ENCODE results near the gene UNC13C. TPM values are rescaled to one million over a fixed set of nuclear protein-coding genes. Genes with fewer than 3 reads are reported as not detected.

The UNC13C gene
- total RNA-seq, 2 experiments from 2014 or later = not detected

DNA sequence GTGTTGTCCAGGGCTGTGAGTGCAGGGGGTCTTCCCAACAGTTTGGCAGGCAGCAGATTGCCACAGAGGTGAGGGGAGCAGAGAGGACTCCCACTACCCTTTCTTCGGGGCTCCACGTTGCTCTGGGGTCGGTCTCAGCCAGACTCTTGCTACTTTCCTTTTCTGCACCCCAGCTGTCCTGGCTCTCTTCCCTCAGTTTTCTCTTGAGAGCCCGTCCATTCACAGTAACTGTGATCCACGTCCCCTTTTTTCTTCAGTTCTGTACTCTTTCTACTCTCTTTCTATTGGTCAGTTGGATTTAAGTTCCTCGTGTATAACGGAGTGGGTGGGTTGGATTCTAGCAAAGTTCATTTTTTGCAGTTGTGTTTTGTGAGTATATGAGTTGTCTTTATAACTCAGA, 105.8 kb downstream of the UNC13C start:
- no peaks in the 10 kb centered on the region for H4K20me1 ChIP-seq (ENCODE audit: insufficient read depth, low read length)
- intact Hi-C loops (cut with micrococcal nuclease; ENCODE audit: unreplicated experiment) = loop anchor here (5.0 kb wide), 1 partner anchor 1023 kb away; no protein-coding TSS in a partner anchor
- BruUV-seq (replicated peaks) = no TSS peak
- H2AFZ ChIP-seq (ENCODE audit: low read length) = no peak overlapping the region
- ChIA-PET POLR2A (no interaction called here), CTCF (ENCODE audit: unreplicated experiment) (no interaction called here)
- no peak overlapping the region for H3K4me3 ChIP-seq (ENCODE audit: low read depth, low read length, poor library complexity, severe bottlenecking)
- H3K4me1 ChIP-seq (ENCODE audit: insufficient read depth, low read length, poor library complexity, severe bottlenecking) = no peaks in the 10 kb centered on the region
- no peaks in the 10 kb centered on the region for H3K9me2 ChIP-seq (ENCODE audit: insufficient read depth, low read length)
- no peaks in the 10 kb centered on the region for H3K9me3 ChIP-seq (ENCODE audit: low read length)
- H3K36me3 ChIP-seq (ENCODE audit: insufficient read depth, low read length) = no peaks in the 10 kb centered on the region
- no peak overlapping the region for H3K27ac ChIP-seq (ENCODE audit: low read depth, low read length, poor library complexity, severe bottlenecking)
- DNase-seq (ENCODE audit: low spot score) = no peak
- TF ChIP-seq CTCF (conservative IDR thresholded peaks at IDR 0.05; ENCODE audit: low read length) = no peak
- TF ChIP-seq EZH2phosphoT487 (IDR thresholded peaks at IDR 0.05; ENCODE audit: borderline replicate concordance, low read depth, low read length) = no peak
- H3K79me2 ChIP-seq (ENCODE audit: insufficient read depth, low read depth, low read length) = no peaks in the 10 kb centered on the region
- H3K4me2 ChIP-seq (ENCODE audit: low read length) = no peak overlapping the region

- POLR2A ChIA-PET = no interaction called here
- Histone ChIP-seq H3K9me2 (ENCODE audit: insufficient read depth, low read length) (no peaks in the 10 kb centered on the region), H2AFZ (ENCODE audit: low read length) (no peak overlapping the region), H3K27ac (ENCODE audit: low read depth, low read length, poor library complexity, severe bottlenecking) (no peak overlapping the region), H3K9me3 (ENCODE audit: low read length) (no peaks in the 10 kb centered on the region), H3K4me1 (ENCODE audit: insufficient read depth, low read length, poor library complexity, severe bottlenecking) (no peaks in the 10 kb centered on the region), H3K4me3 (ENCODE audit: low read depth, low read length, poor library complexity, severe bottlenecking) (no peak overlapping the region), H3K79me2 (ENCODE audit: insufficient read depth, low read depth, low read length) (no peaks in the 10 kb centered on the region), H4K20me1 (ENCODE audit: insufficient read depth, low read length) (no peaks in the 10 kb centered on the region), H3K36me3 (ENCODE audit: insufficient read depth, low read length) (no peaks in the 10 kb centered on the region), H3K4me2 (ENCODE audit: low read length) (no peak overlapping the region)
- CTCF ChIA-PET (ENCODE audit: unreplicated experiment) = no interaction called here
- intact Hi-C loops (cut with micrococcal nuclease; ENCODE audit: unreplicated experiment) = no loop called here
- BruUV-seq (replicated peaks) = no TSS peak
- DNase-seq (ENCODE audit: low spot score) = no peak
- TF ChIP-seq CTCF (conservative IDR thresholded peaks at IDR 0.05; ENCODE audit: low read length) = no peak
- no peak for TF ChIP-seq EZH2phosphoT487 (IDR thresholded peaks at IDR 0.05; ENCODE audit: borderline replicate concordance, low read depth, low read length)
These were observed 110.6 kb downstream of the UNC13C start for GRCh38 chr15:54088837-54089236.

GRCh38 chr15:54089776-54090175, 111.5 kb downstream of the UNC13C start:
- no peaks in the 10 kb centered on the region for H3K9me2 ChIP-seq (ENCODE audit: insufficient read depth, low read length)
- no peak overlapping the region for H2AFZ ChIP-seq (ENCODE audit: low read length)
- ChIA-PET CTCF (ENCODE audit: unreplicated experiment) (no interaction called here), POLR2A (no interaction called here)
- BruUV-seq (replicated peaks) = no TSS peak
- H3K4me2 ChIP-seq (ENCODE audit: low read length) = no peak overlapping the region
- DNase-seq (ENCODE audit: low spot score) = no peak
- no peak overlapping the region for H3K4me3 ChIP-seq (ENCODE audit: low read depth, low read length, poor library complexity, severe bottlenecking)
- TF ChIP-seq EZH2phosphoT487 (IDR thresholded peaks at IDR 0.05; ENCODE audit: borderline replicate concordance, low read depth, low read length) (no peak), CTCF (conservative IDR thresholded peaks at IDR 0.05; ENCODE audit: low read length) (no peak)
- H3K79me2 ChIP-seq (ENCODE audit: insufficient read depth, low read depth, low read length) = no peaks in the 10 kb centered on the region
- H3K36me3 ChIP-seq (ENCODE audit: insufficient read depth, low read length) = no peaks in the 10 kb centered on the region
- H3K4me1 ChIP-seq (ENCODE audit: insufficient read depth, low read length, poor library complexity, severe bottlenecking) = no peaks in the 10 kb centered on the region
- H3K27ac ChIP-seq (ENCODE audit: low read depth, low read length, poor library complexity, severe bottlenecking) = no peak overlapping the region
- H4K20me1 ChIP-seq (ENCODE audit: insufficient read depth, low read length) = no peaks in the 10 kb centered on the region
- intact Hi-C loops (cut with micrococcal nuclease; ENCODE audit: unreplicated experiment) = no loop called here
- H3K9me3 ChIP-seq (ENCODE audit: low read length) = no peaks in the 10 kb centered on the region

Measured in OCI-LY7 (cell line).